Gastroesophageal sphincter (tissue), 4 donors: ENCODE measurements around the gene UBA6. TPM values are rescaled to one million over a fixed set of nuclear protein-coding genes. Genes with fewer than 3 reads are reported as not detected.

Experiments used
- ATAC-seq: fragments of 150-250 bp; one replicate; pipeline ENCODE4 v1.9.1; 2016; ENCODE audit warnings: mild to moderate bottlenecking, moderate library complexity
- H3K27ac ChIP-seq, 4 donors: fragments of 200-600 bp; sonication (generic) in 3 of 4; 1 replicate in 3 of 4; 2 replicates in 1 of 4; pipeline ENCODE4 v1.5.1; 2016 to 2019
- H3K27me3 ChIP-seq: fragments of 200-600 bp; sonication (generic); one replicate; pipeline ENCODE4 v1.5.1; 2019
- H3K36me3 ChIP-seq, 2 donors: fragments of 200-600 bp; sonication (generic); one replicate each; pipeline ENCODE4 v1.5.1; 2019; ENCODE audit warnings: control low read depth in 1 of 2
- H3K4me1 ChIP-seq, 3 donors: fragments of 200-600 bp; sonication (generic); 1 replicate in 2 of 3; 2 replicates in 1 of 3; pipeline ENCODE4 v1.5.1; 2016 to 2019; ENCODE audit warnings: control low read depth in 2 of 3
- H3K4me3 ChIP-seq, 2 donors: fragments of 200-600 bp; sonication (generic); one replicate each; pipeline ENCODE4 v1.5.1; 2019; ENCODE audit warnings: mild to moderate bottlenecking in 1 of 2, moderate library complexity in 1 of 2
- H3K9me3 ChIP-seq, 3 donors: fragments of 200-600 bp; sonication (generic); one replicate each; pipeline ENCODE4 v1.5.1; 2017 to 2019; ENCODE audit warnings: control low read depth in 2 of 3
- CTCF ChIP-seq, 4 experiments: fragments of 200-600 bp in 2 of 4; fragments of 450-650 bp in 2 of 4; sonication (generic) in 1 of 4; IDR thresholded peaks; one replicate each; pipeline ENCODE4 v1.5.1; 2017 to 2019; ENCODE audit warnings: antibody characterized with exemption in 4 of 4, mild to moderate bottlenecking in 2 of 4, moderate library complexity in 2 of 4
- EP300 ChIP-seq: sonication (generic); formaldehyde crosslinking; IDR thresholded peaks from one replicate; pipeline ENCODE4 v1.6.1; 2017; ENCODE audit warnings: antibody characterized with exemption, mild to moderate bottlenecking
- POLR2A ChIP-seq, 2 donors: fragments of 450-650 bp; IDR thresholded peaks; one replicate each; pipeline ENCODE4 v1.6.1; 2017; ENCODE audit warnings: antibody characterized with exemption in 2 of 2, mild to moderate bottlenecking in 2 of 2, moderate library complexity in 1 of 2
- POLR2AphosphoS5 ChIP-seq: sonication (generic); formaldehyde crosslinking; IDR thresholded peaks from one replicate; pipeline ENCODE4 v1.6.1; 2017; ENCODE audit warnings: antibody characterized with exemption
- WGBS, 2 donors: methylation state at CpG; one replicate each; pipeline ENCODE4 v1.1.5; 2018; ENCODE audit warnings: low coverage in 1 of 2; 5-methylcytosine and 5-hydroxymethylcytosine counted together
- total RNA-seq, 4 donors: library from RNA; depleted of rRNA; stranded (reverse); fragments of >200 nt; gene quantifications; one replicate each; pipeline ENCODE4 v1.1.0, GENCODE V29; 2016

The UBA6 gene
- total RNA-seq, 4 donors from 2014 or later, result 29.9 to 87.6 (median 46.7) TPM

GRCh38 chr4:67614186-67614585 lies 86.8 kb downstream of the UBA6 start:
- Histone ChIP-seq H3K36me3 (peaks cover 0 to 25% of the 10 kb centered on the region in 2 donors), H3K27me3 (no peaks in the 10 kb centered on the region), H3K9me3 (peaks cover 0 to 19% (median 3%) of the 10 kb centered on the region in 3 donors), H3K4me1 (no peaks in the 10 kb centered on the region), H3K27ac (no peak overlapping the region), H3K4me3 (no peak overlapping the region)
- WGBS, 2 donors, result 88 to 94% methylated on average over 4 of the region's 4 CpGs
- TF ChIP-seq CTCF (IDR thresholded peaks at IDR 0.05) (no peak), EP300 (no peak), POLR2AphosphoS5 (no peak), POLR2A (IDR thresholded peaks at IDR 0.05) (no peak)
- no peak for ATAC-seq

GRCh38 chr4:67608027-67608426 lies 92.9 kb downstream of the UBA6 start:
- WGBS, 2 donors, result 81 to 95% methylated on average over 3 to 4 of the region's 4 CpGs

GRCh38 chr4:67604749-67605148 lies 96.2 kb downstream of the UBA6 start:
- WGBS, 2 donors, result 41 to 58% methylated on average over 2 to 3 of the region's 3 CpGs
- no peak for ATAC-seq
- no peak overlapping the region for H3K4me3 ChIP-seq

More at GRCh38 chr4:67608027-67608426, 92.9 kb downstream of the UBA6 start:
- no peaks in the 10 kb centered on the region for H3K4me1 ChIP-seq
- ATAC-seq, result no peak
- TF ChIP-seq EP300 (no peak), CTCF (IDR thresholded peaks at IDR 0.05) (no peak), POLR2AphosphoS5 (no peak)
- H3K9me3 ChIP-seq, result peaks cover 0 to 13% (median 3%) of the 10 kb centered on the region in 3 donors
- H3K27me3 ChIP-seq, result no peaks in the 10 kb centered on the region
- H3K4me3 ChIP-seq, result no peak overlapping the region
- no peaks in the 10 kb centered on the region for H3K36me3 ChIP-seq
- H3K27ac ChIP-seq, result no peak overlapping the region

GRCh38 chr4:67604029-67604381 lies 97.0 kb downstream of the UBA6 start:
- Histone ChIP-seq H3K27me3 (no peaks in the 10 kb centered on the region), H3K9me3 (peaks cover 0 to 4% (median 0%) of the 10 kb centered on the region in 3 donors), H3K27ac (no peak overlapping the region), H3K36me3 (no peaks in the 10 kb centered on the region), H3K4me1 (no peaks in the 10 kb centered on the region), H3K4me3 (no peak overlapping the region)
- ATAC-seq, result no peak
- TF ChIP-seq POLR2AphosphoS5 (no peak), POLR2A (IDR thresholded peaks at IDR 0.05) (no peak), CTCF (IDR thresholded peaks at IDR 0.05) (no peak), EP300 (no peak)
- WGBS, 2 donors, result 50 to 77% methylated on average over 1 to 2 of the region's 2 CpGs

More at GRCh38 chr4:67604749-67605148, 96.2 kb downstream of the UBA6 start:
- Histone ChIP-seq H3K36me3 (no peaks in the 10 kb centered on the region), H3K27ac (no peak overlapping the region), H3K9me3 (peaks cover 0 to 5% (median 0%) of the 10 kb centered on the region in 3 donors), H3K4me1 (no peaks in the 10 kb centered on the region), H3K27me3 (no peaks in the 10 kb centered on the region)
- TF ChIP-seq EP300 (no peak), CTCF (IDR thresholded peaks at IDR 0.05) (no peak), POLR2AphosphoS5 (no peak), POLR2A (IDR thresholded peaks at IDR 0.05) (no peak)

GRCh38 chr4:67603310-67604028 lies 97.5 kb downstream of the UBA6 start:
- H3K4me3 ChIP-seq, result no peak overlapping the region
- WGBS, 2 donors, result 88% methylated on average over 1 of the region's 2 CpGs; no CpG with 5 or more reads in 1 of the 2 donors
- H3K9me3 ChIP-seq, result peaks cover 0 to 4% (median 0%) of the 10 kb centered on the region in 3 donors
- no peaks in the 10 kb centered on the region for H3K27me3 ChIP-seq
- no peak overlapping the region for H3K27ac ChIP-seq
- no peak for ATAC-seq
- H3K4me1 ChIP-seq, result no peaks in the 10 kb centered on the region
- no peak for TF ChIP-seq POLR2A (IDR thresholded peaks at IDR 0.05)
- TF ChIP-seq CTCF (IDR thresholded peaks at IDR 0.05), result no peak
- TF ChIP-seq EP300, result no peak
- no peak for TF ChIP-seq POLR2AphosphoS5
- no peaks in the 10 kb centered on the region for H3K36me3 ChIP-seq
